Left colon (tissue), 2 donors: ENCODE measurements around the gene STXBP3. TPM values are rescaled to one million over a fixed set of nuclear protein-coding genes. Genes with fewer than 3 reads are reported as not detected.
A peak's percentile ranks its signal among the peaks of the same experiment; 100 is the strongest.

Experiments
- ATAC-seq: fragments of 200-7000 bp; cut with Tn5 transposase; one replicate; pipeline ENCODE4 v1.9.1; 2020; ENCODE audit warnings: mild to moderate bottlenecking, moderate library complexity
- DNase-seq, 2 donors: peaks; one replicate each; pipeline ENCODE4 v3.0.0-alpha.2; 2020
- intact Hi-C, 2 donors: fragments of 100-400 bp; cut with DNase I in 1 of 2; cut with micrococcal nuclease in 1 of 2; formaldehyde crosslinking; loops; one replicate each; pipeline versions ENCODE4 v1.11.2 to v1.14.0; 2022; cut with DNase I, micrococcal nuclease
- total RNA-seq, 2 donors: library from RNA; stranded (reverse); fragmentation: NEBNext Ultra II Directional; extraction: Animal tissue kit (Norgen Biotek cat#: 25700); gene quantifications; one replicate each; pipeline ENCODE4 v1.2.1, GENCODE V29; 2021
- donor health status: DM: no; HTN: no; CAD: no.
- donor health status: DM: yes; HTN: yes; CAD: no.

STXBP3 gene
- total RNA-seq, 2 donors from 2014 or later: 59.0 to 75.5 TPM

DNA sequence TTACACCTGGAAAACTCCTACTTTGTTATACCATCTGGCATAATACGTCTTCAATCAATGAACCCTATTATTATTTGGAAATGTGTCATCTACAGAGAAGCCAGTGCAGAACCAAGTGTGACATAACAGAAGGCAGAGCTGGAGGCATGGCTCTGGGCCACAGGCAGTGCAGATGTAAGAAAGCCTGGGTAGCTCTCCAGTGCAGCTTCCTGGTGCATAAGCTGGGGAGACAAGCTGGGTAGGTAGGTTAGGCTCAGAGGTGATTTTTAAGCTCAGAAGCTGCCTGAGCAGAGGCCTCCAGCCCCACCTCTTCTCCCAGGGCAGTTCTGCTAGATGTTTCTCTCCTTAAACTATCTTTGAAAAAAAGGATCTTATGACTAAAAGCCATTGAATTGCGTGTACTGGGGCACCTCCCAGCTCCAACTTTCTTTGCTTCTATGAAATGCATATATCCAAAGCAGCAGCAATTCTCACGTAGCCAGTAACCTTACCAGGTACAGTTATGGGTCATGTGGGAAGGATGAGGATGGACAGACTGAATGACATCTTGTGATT lies 79.7 kb downstream of the STXBP3 start:
- intact Hi-C loops: loop anchor here in 1 of 2 donors (5.0 kb wide), 1 partner anchor 56 kb away; no protein-coding TSS in a partner anchor
- no peak for ATAC-seq

DNA sequence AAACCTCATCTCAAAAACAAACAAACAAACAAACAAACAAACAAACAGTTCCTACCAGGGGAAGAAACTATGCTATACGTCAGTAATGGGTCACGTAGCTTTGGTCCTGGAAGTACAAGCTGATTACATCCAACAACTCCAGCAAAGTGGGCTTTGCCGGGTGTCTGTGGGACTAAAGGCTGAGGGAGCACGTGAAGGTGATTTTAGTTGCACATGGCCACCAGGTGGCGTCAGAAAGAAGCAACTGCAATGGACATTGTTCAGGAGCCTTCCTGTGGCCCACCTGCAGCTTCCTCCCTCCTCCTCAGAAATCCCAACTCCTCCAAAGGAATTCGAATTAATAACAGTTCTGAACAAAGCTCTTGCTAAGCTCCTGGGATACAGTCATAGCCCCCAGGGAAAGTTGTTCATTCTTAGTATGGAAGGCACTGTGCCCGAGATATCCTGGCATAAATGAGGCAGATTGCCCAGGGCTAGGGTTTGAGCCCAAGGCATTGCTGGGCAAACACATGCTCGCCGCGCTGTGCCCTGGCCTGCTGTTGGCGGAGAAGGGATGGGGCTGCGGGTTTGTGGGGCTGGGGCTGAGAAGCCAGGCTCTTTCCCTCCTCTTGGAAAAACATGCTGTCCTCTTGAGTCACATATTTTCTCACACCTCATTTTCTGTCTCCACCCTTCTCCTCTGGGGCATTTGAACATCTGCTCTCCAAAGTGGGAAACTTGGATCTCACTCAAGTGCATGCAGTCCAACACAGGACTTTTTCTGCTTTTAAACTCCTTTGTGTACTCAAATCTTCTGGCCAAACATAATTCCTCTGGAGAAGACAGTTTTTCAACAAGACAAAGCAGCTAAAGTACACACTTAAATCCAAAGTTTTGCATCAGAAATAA lies 81.8 kb downstream of the STXBP3 start:
- intact Hi-C loops: loop anchor here in 1 of 2 donors (2.0 to 5.0 kb wide), 2 partner anchors 54 to 68 kb away; no protein-coding TSS in a partner anchor
- ATAC-seq: peak; percentile 80

More for the DNA sequence above, 79.7 kb downstream of the STXBP3 start:
- DNase-seq: no peak

DNA sequence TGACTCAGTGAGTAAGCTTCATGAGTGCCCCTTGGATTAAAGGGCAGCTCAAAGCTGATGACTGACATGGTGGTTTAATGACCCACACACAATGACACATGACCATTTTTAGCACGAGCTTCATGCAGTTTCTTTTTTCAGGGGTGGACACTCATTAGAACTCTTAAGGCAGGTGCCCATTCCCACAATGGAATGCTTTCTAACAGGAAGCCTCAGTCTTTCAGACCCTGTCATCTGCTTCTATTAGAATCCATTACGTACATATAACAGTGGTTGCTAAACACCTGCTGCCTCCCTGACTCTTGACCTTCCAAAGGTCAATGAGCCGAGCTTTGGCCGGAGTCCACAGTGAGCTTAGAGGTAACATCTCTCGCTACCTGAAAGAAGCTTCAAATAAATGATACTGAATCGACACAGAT lies 83.0 kb downstream of the STXBP3 start:
- intact Hi-C loops: loop anchor here in 1 of 2 donors (2.0 to 5.0 kb wide), 2 partner anchors 53 to 67 kb away; no protein-coding TSS in a partner anchor
- DNase-seq (no peak), ATAC-seq (no peak)

More for the DNA sequence above, 81.8 kb downstream of the STXBP3 start:
- peak; percentile 69 to 86 for DNase-seq

DNA sequence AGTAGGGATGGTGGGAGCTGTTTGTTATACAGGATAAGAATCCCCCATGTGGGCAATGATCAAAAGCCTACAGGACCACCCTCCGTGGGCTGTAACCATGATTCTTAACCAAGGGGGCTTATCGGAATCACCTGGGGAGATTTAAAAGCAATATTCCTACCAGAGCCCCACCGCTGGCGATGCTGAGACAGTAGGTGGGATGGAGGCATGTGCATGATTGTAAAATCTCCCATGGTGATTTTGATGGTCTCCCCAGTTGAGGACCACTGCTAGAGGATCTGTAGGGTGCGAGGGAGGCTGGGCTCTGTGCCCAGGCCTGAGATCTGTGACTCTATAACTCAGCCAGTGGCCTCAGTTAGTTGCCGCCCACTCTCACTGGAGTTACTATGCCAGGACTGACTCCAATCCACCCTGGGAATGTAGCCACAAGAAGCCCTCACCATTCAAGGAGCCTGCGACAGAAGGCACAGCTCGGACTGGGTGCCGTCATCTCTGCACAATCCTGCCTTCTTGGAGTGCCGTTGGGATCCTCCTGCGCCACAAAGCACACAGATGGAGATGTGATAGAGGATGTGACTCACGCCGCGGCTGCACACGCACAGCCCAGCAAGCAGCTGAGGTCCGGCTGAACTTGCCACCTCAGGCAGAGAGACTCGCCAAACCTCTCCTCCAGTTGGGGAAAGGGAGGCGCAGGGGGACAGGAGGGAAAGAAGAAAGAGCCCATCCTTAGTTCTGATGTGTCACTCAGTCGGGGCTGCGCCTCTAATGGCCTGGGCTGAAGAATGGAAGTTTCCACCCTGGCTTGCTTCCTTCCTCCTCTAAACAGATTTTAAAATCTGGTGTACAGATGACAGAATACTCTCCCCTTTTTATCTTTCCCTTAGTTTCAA lies 83.9 kb downstream of the STXBP3 start:
- intact Hi-C loops: no loop called here
- peak; percentile 25 for ATAC-seq

DNA sequence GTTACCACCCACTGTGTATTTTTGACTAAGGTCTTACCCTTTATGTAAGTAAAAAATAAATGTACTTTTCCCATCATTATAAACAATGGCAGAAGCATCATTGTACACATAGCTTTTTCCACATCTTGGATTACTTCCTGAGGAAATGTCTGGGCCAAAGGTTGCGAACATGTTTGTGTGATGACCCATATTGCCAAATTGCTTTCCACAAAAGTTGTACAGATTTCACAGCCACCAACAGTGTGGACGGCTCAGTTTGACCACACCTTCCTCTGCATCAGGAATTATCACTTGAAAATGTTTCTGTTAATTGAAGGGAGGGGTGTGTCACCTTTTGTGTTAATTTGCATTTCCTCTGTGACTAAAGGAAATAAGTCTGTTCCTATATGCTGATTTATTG lies 84.8 kb downstream of the STXBP3 start:
- DNase-seq (no peak), ATAC-seq (peak; percentile 17)
- intact Hi-C loops: no loop called here

More for the DNA sequence above, 83.9 kb downstream of the STXBP3 start:
- peak; percentile 22 to 54 for DNase-seq

DNA sequence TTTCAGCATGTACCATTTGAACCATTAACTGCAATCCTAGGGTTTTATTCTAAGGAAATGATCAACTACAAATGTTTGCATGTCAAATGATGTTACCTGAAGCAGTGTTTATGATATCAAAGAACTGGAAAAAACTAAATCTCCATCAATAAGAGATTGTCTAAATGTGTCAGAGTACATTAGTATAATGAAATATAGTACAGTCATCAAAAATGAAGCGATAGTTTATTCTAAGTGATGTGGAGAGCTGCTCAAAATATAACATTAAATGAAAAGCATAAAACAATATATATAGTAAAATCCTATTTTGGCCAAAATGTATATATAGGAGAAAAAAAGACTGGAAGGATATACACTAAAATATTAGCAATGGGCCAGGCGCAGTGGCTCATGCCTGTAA lies 86.5 kb downstream of the STXBP3 start:
- ATAC-seq (no peak), DNase-seq (no peak)
- intact Hi-C loops: no loop called here

DNA sequence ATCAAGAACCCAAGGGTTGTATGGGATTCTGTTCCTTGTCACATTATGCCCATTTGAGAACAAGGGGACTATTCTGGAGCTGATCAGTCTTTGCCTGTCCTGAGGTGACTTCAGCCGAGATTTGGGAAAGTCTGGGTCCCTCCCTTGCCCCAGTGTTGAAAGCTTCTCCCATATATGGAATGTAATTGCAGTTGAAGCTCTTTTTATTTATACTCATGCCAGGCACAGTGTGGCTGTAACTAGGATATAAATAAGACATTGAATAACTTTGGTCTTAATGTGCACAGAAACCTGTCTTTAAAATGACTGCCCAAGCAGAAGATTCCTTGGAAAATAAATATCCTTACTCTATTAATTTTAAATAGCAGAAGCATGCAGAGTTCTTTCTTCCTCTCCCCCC lies 95.2 kb downstream of the STXBP3 start:
- intact Hi-C loops: no loop called here
- ATAC-seq: no peak
- no peak for DNase-seq

DNA sequence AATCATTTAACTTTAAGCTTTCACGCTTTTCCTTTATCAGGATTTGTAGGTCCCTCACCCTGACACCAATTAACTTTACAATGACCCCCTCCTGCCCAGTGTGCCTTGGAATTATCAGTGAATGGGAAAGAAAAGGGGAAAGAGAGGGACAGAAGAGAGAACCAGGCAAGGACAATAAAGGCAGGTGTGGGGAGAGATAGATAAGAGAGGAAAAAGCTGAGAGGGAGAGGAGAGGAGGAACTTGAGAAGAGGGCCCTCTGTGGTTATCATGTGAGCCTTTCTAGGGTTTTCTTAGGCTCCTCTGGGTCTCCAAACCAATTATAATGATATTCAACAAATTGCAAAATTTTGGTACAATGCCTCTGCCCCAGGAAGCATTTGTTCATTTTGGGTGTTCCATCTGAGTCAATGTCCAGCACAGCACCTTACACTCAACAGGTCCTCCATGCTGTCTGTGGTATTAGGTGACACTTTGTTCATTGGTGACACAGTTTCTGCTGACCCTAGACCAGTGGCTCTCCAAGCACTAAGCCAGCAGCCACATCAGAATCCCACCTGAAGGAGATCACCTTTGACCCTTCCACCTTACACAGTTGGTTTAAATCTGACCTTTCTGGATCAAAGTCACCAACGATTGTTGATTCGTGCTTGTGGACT lies 96.2 kb downstream of the STXBP3 start:
- intact Hi-C loops: no loop called here

DNA sequence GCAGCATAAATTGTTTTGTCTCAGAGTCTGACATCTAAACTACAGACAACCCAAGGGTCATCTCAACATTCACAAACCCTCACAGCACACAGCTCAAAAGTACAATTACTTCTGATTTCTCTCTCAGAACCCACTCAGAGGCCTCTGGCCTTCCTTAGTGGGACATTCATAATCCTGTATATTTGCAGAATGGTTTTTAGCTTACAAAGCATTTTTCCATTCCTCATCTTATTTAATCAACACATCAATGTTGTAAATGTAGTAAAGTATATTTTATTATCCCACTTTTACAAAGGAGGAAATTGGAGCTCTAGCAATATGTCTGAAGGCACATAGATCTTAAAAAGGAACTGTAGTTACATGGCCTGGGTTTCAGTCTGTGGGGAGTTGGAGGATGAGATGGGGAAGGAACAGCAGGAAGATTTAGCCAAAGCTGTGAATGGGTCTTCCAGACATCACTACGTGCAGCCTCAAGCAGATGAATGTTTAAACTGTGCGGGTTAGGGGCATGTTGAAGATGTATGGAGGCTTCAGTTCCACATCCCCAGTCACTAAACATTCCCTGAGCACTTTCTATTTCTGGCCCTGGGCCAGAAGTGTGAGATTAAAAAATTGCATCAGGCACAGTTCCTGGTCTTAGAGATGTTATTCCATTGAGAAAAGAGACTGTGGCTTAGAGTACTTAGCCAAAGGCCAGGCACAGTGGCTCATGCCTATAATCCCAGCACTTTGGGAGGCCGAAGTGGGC lies 97.1 kb downstream of the STXBP3 start:
- ATAC-seq (no peak), DNase-seq (no peak)
- intact Hi-C loops: no loop called here

More for the DNA sequence above, 96.2 kb downstream of the STXBP3 start:
- DNase-seq: no peak
- ATAC-seq: no peak

DNA sequence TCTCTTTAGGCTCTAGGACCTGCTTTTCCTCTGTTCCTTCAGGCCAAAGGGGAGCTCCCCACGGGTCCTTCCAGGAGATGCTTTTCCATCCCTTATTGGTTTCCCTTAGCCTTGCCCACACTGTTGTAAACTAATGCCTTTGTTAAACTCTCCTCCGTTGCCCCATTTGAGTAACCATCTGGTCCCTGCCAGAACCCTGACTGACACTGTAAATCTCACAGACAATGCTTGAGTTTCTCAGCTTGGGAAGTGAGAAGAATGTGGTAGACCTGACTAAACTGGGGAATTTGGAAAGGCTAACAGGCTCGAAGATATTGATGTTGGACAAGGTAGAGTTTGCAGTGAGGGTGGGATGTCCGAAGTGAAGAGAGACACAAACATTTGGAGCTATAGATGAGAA lies 99.0 kb downstream of the STXBP3 start:
- ATAC-seq (no peak), DNase-seq (no peak)
- intact Hi-C loops: no loop called here

DNA sequence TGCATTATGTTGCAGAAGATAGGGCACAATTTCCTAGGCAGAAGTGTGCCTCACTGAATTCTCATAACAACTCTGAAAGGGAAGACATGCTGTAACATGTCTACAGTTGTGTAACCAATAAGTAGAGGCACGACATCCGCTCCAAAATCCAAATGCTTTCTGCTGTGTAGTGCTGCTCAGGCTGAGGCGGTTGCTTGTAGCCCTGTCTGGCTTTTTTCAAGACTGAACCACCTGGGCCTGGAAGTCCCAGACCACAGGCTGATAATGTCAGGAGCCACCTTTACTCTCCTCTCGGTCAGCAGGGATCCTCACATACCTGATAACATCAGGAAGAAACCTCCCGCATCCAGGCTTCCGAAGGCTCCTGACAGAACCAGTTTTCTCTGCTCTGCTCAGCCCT lies 99.5 kb downstream of the STXBP3 start:
- DNase-seq: no peak
- no peak for ATAC-seq
- intact Hi-C loops: no loop called here

DNA sequence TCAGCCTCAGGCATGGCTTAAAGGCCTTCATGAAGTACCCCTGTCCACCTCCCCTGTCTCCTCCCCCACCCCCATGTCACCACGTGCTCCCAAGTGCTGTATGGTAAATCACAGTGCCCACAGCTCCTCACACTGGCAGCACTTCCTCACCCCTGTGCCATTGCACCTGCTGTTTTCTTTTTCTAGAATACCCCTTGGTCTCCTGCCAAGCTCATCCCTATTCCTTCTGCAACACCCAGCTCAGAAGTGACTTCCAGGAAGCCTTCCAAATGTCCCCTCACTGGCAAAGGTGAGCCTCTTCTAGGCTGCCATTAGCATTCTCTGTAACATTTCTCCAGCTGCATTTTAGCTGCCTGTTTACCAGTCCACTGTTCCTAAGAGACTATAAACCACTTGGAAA lies 101.0 kb downstream of the STXBP3 start:
- ATAC-seq: no peak
- intact Hi-C loops: no loop called here
- no peak for DNase-seq

DNA sequence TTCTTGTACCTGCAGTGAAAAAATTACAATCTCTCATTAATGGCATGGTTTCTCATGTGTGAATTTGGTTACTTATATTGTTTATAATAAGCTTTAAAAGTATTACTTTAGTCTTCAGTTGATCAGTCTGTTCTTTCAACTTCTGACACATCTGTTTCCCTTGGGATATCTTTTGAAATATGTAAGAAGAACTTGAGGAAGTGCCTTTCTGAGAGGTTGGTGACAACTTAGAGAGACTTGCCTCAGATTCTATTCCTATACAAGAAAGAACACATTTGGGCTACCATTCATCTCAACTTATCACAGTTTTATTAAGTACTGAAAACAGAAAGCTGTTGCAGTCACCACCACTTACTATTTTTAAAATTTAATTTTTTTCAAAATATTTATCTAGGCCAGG lies 102.3 kb downstream of the STXBP3 start:
- DNase-seq (no peak), ATAC-seq (no peak)
- intact Hi-C loops: no loop called here

DNA sequence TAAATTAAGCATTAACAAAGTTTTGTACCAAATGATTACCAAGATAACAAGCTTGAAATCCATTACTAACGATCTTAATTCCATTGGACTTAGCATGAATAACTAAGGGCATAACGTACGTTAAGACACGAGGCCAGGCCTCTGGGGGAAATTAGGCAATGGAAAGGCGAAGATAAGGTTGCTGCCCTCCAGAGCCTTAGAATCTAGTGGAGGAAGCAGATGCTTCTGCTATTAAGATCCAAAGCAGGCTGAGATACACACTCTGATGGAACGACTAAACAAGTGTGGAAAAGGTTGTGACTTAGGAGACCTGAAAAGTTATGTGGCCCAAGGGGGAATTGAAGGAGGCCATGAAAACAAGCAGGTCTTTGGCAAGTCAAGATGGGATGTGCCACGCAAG lies 104.5 kb downstream of the STXBP3 start:
- no peak for DNase-seq
- intact Hi-C loops: no loop called here
- ATAC-seq: no peak

DNA sequence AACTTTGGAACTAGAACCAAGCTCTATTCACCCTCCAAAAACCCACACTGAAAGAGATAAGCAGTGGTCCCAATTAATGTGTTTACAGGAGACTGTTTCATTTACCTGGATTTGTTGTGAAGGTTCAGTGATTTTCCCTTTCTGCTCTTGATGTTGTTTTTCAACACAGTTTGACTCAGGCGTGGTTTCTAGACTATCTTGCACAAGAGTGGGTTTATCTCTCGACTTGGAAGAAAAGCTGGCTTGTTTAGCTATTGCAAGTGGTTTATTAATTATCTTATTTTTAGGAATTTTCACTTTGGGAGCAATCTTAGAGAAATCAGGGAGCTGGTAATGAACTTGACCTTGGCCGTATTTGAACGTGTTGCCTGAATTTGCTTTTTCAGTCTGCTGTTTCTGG lies 105.1 kb downstream of the STXBP3 start:
- no peak for DNase-seq
- intact Hi-C loops: no loop called here
- ATAC-seq: no peak

DNA sequence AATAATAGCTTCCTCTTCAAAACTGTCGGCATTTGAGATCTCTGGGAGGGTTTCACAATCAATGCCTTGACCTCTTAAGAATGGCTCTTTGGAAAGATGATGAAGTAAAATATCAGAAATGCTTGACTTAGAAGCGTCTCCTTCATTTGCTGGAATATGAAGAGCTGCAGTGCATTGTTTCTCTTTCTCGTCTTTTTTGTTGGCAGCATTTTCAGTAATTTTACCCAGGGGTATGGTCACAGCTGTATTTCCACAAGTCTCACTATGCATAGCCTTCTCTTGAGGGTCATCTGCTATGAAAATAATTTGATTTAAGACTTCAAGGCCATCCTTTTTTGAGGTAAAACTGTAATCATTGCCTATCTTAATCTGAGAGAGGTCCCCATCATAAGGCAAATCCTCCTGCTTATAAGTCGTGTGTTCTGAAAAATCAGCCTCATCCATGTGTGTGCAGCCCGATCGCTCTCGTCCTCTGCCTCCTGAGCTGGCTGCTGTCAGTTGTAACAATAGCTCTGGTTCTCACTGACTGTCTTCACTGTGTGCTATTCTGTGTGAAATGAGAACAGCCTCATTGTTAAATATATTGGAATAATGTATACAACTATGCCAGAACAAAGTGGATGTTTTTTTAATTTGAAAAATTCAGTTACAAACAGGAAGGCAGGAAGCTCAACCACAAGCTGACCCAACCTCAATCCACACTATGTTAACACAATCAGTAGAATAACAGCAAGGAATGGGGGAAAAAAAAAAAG lies 105.9 kb downstream of the STXBP3 start:
- ATAC-seq (no peak), DNase-seq (no peak)
- intact Hi-C loops: no loop called here

DNA sequence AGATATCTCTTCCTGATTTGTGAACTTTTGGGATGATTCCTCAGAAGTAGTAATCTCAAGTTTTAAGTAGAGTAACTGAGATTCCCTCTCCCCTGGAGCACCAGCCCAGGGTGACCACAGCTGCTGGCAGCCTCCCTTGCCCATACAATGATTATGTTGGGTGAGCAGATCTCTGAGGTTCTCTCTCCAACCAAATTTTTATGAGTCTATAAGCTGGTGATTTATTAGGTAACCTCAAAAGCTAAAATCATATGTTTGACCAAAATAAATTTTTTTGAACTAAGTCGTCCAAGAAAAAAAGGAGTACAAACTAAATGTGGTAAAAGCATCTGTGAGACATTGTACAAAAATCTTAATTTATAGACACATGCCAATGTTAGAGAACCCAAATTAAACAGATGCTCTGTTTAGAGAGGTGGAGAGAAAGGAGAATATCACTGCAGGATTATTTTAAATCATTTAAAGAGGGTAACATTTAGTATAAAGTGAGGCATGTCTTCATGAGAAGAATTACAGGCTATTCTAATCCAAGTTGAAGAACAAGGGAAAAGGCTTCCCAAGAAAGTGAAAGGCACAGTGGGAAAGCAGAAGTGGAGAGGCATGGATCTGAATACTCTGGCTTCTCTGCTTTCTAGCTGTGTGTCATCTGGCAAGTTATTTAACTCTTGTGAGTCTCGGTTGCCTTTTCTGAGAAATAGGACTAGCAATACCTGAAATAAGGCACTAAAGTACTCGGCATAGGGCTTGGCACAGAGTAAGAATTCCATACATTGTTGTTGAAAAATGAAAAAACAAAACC lies 107.9 kb downstream of the STXBP3 start:
- intact Hi-C loops: no loop called here
- DNase-seq (no peak), ATAC-seq (no peak)
